DMS79 (cell line): ENCODE data around the gene KLK6.
"Not testable (repeated sequence)": the region's sequence is repeated elsewhere in the genome, so short reads cannot be mapped to it uniquely, and the experiment has no call there.

ENCODE experiments used
- DNase-seq: peaks from one replicate; lab custom pipeline; 2025; lab: John Stamatoyannopoulos, UW

The KLK6 gene

GRCh38 chr19:50992666-50993035 lies 23.3 kb upstream of the KLK6 start:
- no peak for DNase-seq

GRCh38 chr19:50984416-50984815 lies 15.0 kb upstream of the KLK6 start:
- not testable (repeated sequence) for DNase-seq

- DNase-seq, result no peak
Measured at GRCh38 chr19:50983625-50984292, 14.4 kb upstream of the KLK6 start, which contains the start of gene KLK7. KLK7 (minus strand) TSS chr19:50983917; CDS start chr19:50982399, 1,518 bp downstream.

GRCh38 chr19:50982186-50982585 lies 12.8 kb upstream of the KLK6 start:
- no peak for DNase-seq

- no peak for DNase-seq
Measured at GRCh38 chr19:50981587-50982146, 12.3 kb upstream of the KLK6 start.

- no peak for DNase-seq
Measured at GRCh38 chr19:50980208-50980607, 10.8 kb upstream of the KLK6 start.

GRCh38 chr19:50979758-50980157 lies 10.4 kb upstream of the KLK6 start:
- no peak for DNase-seq

- no peak for DNase-seq
Measured at GRCh38 chr19:50978772-50979390, 9.5 kb upstream of the KLK6 start.

- no peak for DNase-seq
Measured at GRCh38 chr19:50977626-50978025, 8.2 kb upstream of the KLK6 start.

GRCh38 chr19:50975766-50976165 lies 6.4 kb upstream of the KLK6 start:
- DNase-seq, result no peak

- DNase-seq, result no peak
Measured at GRCh38 chr19:50974702-50975556, 5.5 kb upstream of the KLK6 start.

GRCh38 chr19:50972795-50973376 lies 3.5 kb upstream of the KLK6 start:
- DNase-seq, result no peak

- not testable (repeated sequence) for DNase-seq
Measured at GRCh38 chr19:50969810-50970209, 419 bp upstream of the KLK6 start.

- no peak for DNase-seq
Measured at GRCh38 chr19:50968716-50969412, 527 bp downstream of the KLK6 start.

- DNase-seq, result no peak
Measured at GRCh38 chr19:50967929-50968715, 1.3 kb downstream of the KLK6 start.

- no peak for DNase-seq
Measured at GRCh38 chr19:50964266-50964665, 5.1 kb downstream of the KLK6 start.

GRCh38 chr19:50963381-50963780 lies 6.0 kb downstream of the KLK6 start:
- no peak for DNase-seq

- no peak for DNase-seq
Measured at GRCh38 chr19:50962245-50962644, 7.1 kb downstream of the KLK6 start.

- no peak for DNase-seq
Measured at GRCh38 chr19:50959731-50960500, 9.5 kb downstream of the KLK6 start.

- DNase-seq, result no peak
Measured at GRCh38 chr19:50957587-50957986, 11.8 kb downstream of the KLK6 start.
